GM21576 (cell line): ENCODE measurements around the gene CAPZA1.
A peak's percentile ranks its signal among the peaks of the same experiment; 100 is the strongest.
"Not testable (repeated sequence)": the region's sequence is repeated elsewhere in the genome, so short reads cannot be mapped to it uniquely, and the experiment has no call there.

Source experiments
- ATAC-seq: cut with Tn5 transposase; IDR thresholded peaks from one replicate; pipeline ENCODE4 v1.9.1; 2021; ENCODE audit warnings: mild to moderate bottlenecking, moderate library complexity; ENCODE audit not compliant: unreplicated experiment

CAPZA1 gene

GRCh38 chr1:112619518-112620376, at the start of gene CAPZA1:
TSS of gene CAPZA1 (plus strand) at chr1:112619832. CDS start at chr1:112619845, 13 bp downstream.
- peak; percentile 82 for ATAC-seq

- no peak for ATAC-seq
Observed at GRCh38 chr1:112575154-112575804, 44.4 kb upstream of the CAPZA1 start.

- ATAC-seq, result no peak
Observed at GRCh38 chr1:112576240-112576639, 43.4 kb upstream of the CAPZA1 start.

- ATAC-seq, result no peak
Observed at GRCh38 chr1:112579801-112580510, 39.7 kb upstream of the CAPZA1 start.

- ATAC-seq, result no peak
Observed at GRCh38 chr1:112581586-112582192, 37.9 kb upstream of the CAPZA1 start.

GRCh38 chr1:112583366-112583765, 36.3 kb upstream of the CAPZA1 start:
- no peak for ATAC-seq

GRCh38 chr1:112589766-112590165, 29.9 kb upstream of the CAPZA1 start:
- no peak for ATAC-seq

- ATAC-seq, result no peak
Observed at GRCh38 chr1:112594208-112594876, 25.3 kb upstream of the CAPZA1 start.

GRCh38 chr1:112599477-112599876, 20.2 kb upstream of the CAPZA1 start:
- no peak for ATAC-seq

- no peak for ATAC-seq
Observed at GRCh38 chr1:112603012-112603411, 16.6 kb upstream of the CAPZA1 start.

GRCh38 chr1:112603541-112603940, 16.1 kb upstream of the CAPZA1 start:
- ATAC-seq, result no peak

- ATAC-seq, result no peak
Observed at GRCh38 chr1:112605633-112606327, 13.9 kb upstream of the CAPZA1 start.

GRCh38 chr1:112614460-112615065, 5.1 kb upstream of the CAPZA1 start:
- no peak for ATAC-seq

GRCh38 chr1:112618114-112618720, 1.4 kb upstream of the CAPZA1 start:
- ATAC-seq, result no peak

- ATAC-seq, result no peak
Observed at GRCh38 chr1:112618721-112619517, 713 bp upstream of the CAPZA1 start, which contains the start of gene ST7L. TSS of gene ST7L (minus strand) at chr1:112619141. CDS start at chr1:112619113, 28 bp downstream.

GRCh38 chr1:112620377-112620695, 704 bp downstream of the CAPZA1 start:
- ATAC-seq, result no peak

- not testable (repeated sequence) for ATAC-seq
Observed at GRCh38 chr1:112624493-112624892, 4.9 kb downstream of the CAPZA1 start.

GRCh38 chr1:112625696-112626095, 6.1 kb downstream of the CAPZA1 start:
- ATAC-seq, result no peak
